ENCODE results near the gene TRABD2B.
A peak's percentile ranks its signal among the peaks of the same experiment; 100 is the strongest.

Gene TRABD2B

GRCh38 chr1:47918257-47918867 lies 78.8 kb downstream of the TRABD2B start:
- H3K4me3 ChIP-seq, result no peak overlapping the region
- peak overlapping the region in 1 of 21 experiments; percentile 26 for H3K27ac ChIP-seq

- H3K27ac ChIP-seq, result peak overlapping the region in 1 of 21 experiments; percentile 26
- H3K4me3 ChIP-seq, result no peak overlapping the region
These were observed 79.5 kb downstream of the TRABD2B start for GRCh38 chr1:47917687-47918086.

GRCh38 chr1:47915677-47916353 lies 81.4 kb downstream of the TRABD2B start:
- Histone ChIP-seq H3K4me3 (no peak overlapping the region), H3K27ac (no peak overlapping the region)

- no peak overlapping the region for H3K4me3 ChIP-seq
- H3K27ac ChIP-seq, result no peak overlapping the region
These were observed 82.1 kb downstream of the TRABD2B start for GRCh38 chr1:47914952-47915676.

- no peak overlapping the region for H3K27ac ChIP-seq
- no peak overlapping the region for H3K4me3 ChIP-seq
These were observed 82.8 kb downstream of the TRABD2B start for GRCh38 chr1:47914218-47914938.

- H3K27ac ChIP-seq, result no peak overlapping the region
- H3K4me3 ChIP-seq, result no peak overlapping the region
These were observed 83.9 kb downstream of the TRABD2B start for GRCh38 chr1:47913225-47913823.

- no peak overlapping the region for H3K27ac ChIP-seq
- H3K4me3 ChIP-seq, result no peak overlapping the region
These were observed 84.4 kb downstream of the TRABD2B start for GRCh38 chr1:47912756-47913155.

GRCh38 chr1:47911892-47912291 lies 85.3 kb downstream of the TRABD2B start:
- Histone ChIP-seq H3K4me3 (no peak overlapping the region), H3K27ac (no peak overlapping the region)

GRCh38 chr1:47911424-47911823 lies 85.8 kb downstream of the TRABD2B start:
- Histone ChIP-seq H3K4me3 (no peak overlapping the region), H3K27ac (no peak overlapping the region)

- H3K27ac ChIP-seq, result no peak overlapping the region
- H3K4me3 ChIP-seq, result no peak overlapping the region
These were observed 88.9 kb downstream of the TRABD2B start for GRCh38 chr1:47908258-47908657.

GRCh38 chr1:47907177-47907528 lies 90.0 kb downstream of the TRABD2B start:
- Histone ChIP-seq H3K4me3 (no peak overlapping the region), H3K27ac (no peak overlapping the region)

GRCh38 chr1:47906527-47907176 lies 90.5 kb downstream of the TRABD2B start:
- no peak overlapping the region for H3K4me3 ChIP-seq
- H3K27ac ChIP-seq, result no peak overlapping the region

GRCh38 chr1:47906009-47906432 lies 91.2 kb downstream of the TRABD2B start:
- Histone ChIP-seq H3K27ac (no peak overlapping the region), H3K4me3 (no peak overlapping the region)

GRCh38 chr1:47903723-47904122 lies 93.5 kb downstream of the TRABD2B start:
- H3K4me3 ChIP-seq, result no peak overlapping the region

GRCh38 chr1:47901001-47901575 lies 96.1 kb downstream of the TRABD2B start:
- H3K27ac ChIP-seq, result no peak overlapping the region
- H3K4me3 ChIP-seq, result no peak overlapping the region

More at GRCh38 chr1:47903723-47904122, 93.5 kb downstream of the TRABD2B start:
- H3K27ac ChIP-seq, result no peak overlapping the region

- H3K27ac ChIP-seq, result no peak overlapping the region
- H3K4me3 ChIP-seq, result no peak overlapping the region
These were observed 98.9 kb downstream of the TRABD2B start for GRCh38 chr1:47898133-47898845.

- Histone ChIP-seq H3K27ac (peak overlapping the region in 1 of 21 experiments; percentile 17), H3K4me3 (no peak overlapping the region)
These were observed 101.7 kb downstream of the TRABD2B start for GRCh38 chr1:47895279-47896125.

Data from skin epidermis (tissue), 12 donors.